NCI-H510A treated with DMSO at 0.1 percent for 48 hours (cell line): ENCODE data around the gene OSBPL8.

Experiments
- DNase-seq: peaks from one replicate; lab custom pipeline; 2025; lab: John Stamatoyannopoulos, UW

Gene OSBPL8, protein sequence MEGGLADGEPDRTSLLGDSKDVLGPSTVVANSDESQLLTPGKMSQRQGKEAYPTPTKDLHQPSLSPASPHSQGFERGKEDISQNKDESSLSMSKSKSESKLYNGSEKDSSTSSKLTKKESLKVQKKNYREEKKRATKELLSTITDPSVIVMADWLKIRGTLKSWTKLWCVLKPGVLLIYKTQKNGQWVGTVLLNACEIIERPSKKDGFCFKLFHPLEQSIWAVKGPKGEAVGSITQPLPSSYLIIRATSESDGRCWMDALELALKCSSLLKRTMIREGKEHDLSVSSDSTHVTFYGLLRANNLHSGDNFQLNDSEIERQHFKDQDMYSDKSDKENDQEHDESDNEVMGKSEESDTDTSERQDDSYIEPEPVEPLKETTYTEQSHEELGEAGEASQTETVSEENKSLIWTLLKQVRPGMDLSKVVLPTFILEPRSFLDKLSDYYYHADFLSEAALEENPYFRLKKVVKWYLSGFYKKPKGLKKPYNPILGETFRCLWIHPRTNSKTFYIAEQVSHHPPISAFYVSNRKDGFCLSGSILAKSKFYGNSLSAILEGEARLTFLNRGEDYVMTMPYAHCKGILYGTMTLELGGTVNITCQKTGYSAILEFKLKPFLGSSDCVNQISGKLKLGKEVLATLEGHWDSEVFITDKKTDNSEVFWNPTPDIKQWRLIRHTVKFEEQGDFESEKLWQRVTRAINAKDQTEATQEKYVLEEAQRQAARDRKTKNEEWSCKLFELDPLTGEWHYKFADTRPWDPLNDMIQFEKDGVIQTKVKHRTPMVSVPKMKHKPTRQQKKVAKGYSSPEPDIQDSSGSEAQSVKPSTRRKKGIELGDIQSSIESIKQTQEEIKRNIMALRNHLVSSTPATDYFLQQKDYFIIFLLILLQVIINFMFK

DNA sequence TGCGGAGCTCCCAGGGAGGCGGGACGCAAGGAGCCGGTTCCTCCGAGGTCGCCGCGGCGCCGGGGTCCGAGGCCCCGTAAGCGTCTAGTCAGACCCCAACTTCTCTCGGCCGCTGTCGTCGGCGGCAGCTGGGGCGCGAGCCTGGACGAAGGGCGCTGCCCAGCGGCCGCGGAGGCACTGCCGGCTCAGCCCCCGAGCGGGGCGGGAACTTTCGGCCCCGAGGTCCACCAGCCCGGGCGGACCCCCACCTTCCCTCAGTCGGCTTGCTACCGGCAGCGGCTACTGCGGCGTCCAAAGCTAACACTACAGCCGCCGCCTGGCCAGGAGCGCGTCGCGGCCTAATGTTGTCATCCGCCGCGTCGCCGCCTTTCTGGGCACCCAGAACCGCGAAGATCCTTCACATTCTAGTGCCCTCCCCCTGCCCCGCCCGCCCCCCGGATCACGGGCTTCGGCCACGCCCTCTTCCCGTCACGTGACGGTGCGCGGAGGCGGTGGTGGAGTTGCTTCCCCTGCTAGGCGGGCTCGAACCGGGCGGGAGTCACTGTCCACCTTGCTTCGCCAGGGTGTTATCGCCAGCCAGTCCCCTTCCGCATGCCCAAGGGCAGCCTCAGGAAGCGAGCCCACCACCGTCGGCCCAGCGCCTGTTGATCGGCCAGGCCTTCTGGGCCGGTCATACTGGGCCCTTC, at the start of gene OSBPL8:
TSS of gene OSBPL8 (minus strand) at position 372 of the 686 bp plus-strand sequence. CDS start 72,220 bp downstream, outside the sequence.
- DNase-seq, result peak; percentile 95

DNA sequence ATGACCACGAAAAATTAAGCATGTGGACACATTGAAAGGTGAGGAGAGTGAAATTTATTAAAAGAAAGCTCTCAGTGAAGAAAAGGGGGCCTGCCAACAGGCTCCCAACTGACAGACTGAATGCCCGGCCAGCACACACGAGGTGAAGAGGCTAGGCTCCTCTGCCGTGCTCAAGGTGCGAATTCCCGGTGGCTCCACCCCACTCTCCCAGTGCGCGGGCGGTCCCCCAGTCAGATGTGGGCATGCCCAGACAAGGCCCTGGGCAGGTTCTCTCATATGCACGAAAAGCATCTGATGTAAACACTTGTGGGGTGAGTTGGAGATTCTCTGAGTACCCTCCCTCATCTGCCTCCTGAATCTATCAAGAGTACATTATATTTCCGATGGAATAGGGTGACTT, 48.5 kb upstream of the OSBPL8 start:
- no peak for DNase-seq

- DNase-seq, result no peak
Measured at GRCh38 chr12:76595056-76595455, 35.5 kb upstream of the OSBPL8 start.

GRCh38 chr12:76591476-76591875, 31.9 kb upstream of the OSBPL8 start:
- no peak for DNase-seq

DNA sequence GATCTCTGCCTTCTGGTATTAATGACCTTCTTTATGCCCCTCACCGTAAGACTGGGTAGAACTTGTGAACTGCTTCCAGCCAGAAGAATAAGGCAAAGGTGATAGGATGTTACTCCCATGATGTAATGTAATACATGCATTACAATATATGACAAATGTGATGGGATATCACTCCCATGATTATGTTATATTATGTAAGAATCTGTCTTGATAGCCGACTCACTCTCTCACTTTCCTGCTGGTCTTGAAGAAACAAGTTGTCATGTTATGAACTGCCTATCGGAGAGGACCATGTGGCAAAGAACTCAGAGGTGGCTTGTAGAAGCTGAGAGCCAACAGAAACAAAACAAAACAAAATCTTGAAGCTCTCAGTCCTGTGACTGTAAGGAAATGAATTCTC, 30.6 kb upstream of the OSBPL8 start:
- no peak for DNase-seq

DNA sequence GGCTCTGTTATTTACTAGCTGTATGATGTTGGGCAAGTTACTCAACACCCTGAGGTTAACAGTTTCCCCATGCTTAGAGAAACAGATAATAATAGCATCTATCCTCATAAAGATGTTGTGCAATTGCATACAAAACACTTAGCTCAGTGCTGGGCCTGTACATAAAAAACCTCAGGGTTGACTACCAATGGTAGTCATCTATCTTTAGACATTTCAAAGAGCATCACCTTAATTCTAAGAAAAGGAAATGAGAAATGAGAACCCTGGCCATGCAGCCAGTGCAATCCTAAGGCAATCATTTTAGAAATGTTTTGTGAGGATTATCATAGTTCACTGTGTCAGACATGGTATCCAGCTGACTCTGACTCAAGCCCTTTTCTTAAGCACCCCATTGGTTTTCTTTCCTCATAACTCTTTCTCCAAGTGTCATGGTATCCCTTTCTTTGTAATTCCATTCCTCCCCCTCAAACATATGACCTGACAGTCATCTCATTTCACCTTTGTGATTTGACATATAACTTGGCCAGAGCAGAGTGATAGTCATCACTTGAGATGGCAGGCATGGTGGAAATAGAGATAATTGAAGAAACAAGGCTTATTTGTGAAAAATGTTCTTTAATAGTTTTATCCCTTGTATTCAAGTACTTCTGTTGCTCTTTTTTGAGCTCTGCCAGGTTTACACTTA, 29.5 kb upstream of the OSBPL8 start:
- DNase-seq, result no peak

- no peak for DNase-seq
Measured at GRCh38 chr12:76587428-76588178, 28.0 kb upstream of the OSBPL8 start.

DNA sequence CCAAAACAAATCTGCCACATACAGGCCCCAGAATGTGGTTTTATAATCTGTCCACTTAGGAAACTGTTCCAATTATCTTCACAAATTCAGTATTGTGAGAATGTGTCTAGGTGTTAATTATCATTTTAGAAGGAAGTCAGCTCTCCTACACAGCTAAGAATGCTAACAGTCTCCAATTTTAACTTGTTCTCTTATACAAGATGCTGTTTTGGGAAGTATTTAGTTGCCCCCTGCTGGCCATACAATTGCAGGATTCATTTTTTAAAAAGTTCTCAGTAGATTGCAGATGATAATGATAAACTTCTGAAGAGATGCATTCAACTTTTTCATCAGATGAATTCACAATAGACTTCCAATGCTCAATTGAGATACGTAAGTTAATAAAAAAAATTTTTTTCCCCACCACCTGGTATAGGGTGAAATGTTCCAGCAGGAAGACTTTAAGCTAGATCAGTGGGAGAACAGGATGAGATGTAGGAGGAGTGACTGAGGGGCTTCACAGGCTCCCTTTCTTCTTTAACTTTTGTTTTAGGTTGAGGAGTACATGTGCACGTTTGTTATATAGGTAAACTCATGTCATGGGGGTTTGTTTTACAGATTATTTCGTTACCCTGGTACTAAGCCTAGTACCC, 27.3 kb upstream of the OSBPL8 start:
- peak; percentile 25 for DNase-seq

DNA sequence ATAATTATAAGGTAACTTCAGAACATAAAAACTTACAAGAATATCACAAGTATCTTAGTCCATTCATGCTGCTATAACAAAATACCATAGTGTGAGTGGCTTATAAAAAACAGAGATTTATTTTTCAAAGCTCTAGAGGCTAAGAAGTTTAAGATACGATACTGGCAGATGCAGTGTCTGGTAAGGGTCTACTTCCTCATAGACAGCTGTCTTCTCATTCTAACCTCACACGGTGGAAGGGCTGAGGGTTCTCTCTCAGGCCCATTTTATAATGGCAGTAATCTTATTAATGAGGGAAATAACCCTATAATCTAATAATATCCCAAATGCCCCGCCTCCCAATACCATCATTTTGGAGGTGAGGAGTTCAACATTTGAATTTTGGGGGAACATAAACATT, 23.7 kb upstream of the OSBPL8 start:
- no peak for DNase-seq

DNA sequence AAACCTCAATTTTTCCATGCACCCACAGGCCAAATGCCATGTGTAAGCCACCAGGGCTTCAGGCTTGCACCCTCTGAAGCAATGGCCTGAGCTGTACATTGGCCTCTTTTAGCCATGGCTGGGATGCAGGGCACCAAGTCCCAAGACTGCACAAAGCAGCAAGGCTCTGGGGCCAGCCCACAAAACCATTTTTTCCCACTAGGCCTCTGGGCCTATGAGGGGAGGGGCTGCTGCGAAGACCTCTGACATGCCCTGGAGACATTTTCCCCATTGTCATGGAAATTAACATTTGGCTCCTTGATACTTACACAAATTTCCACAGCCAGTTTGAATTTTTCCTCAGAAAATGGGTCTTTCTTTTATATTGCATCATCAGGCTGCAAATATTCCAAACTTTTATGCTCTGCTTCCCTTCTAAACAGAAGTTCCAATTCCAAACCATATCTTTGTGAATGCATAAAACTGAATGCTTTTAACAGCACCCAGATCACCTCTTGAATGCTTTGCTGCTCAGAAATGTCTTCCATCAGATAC, 14.3 kb upstream of the OSBPL8 start:
- no peak for DNase-seq

- DNase-seq, result no peak
Measured at GRCh38 chr12:76571256-76571655, 11.7 kb upstream of the OSBPL8 start.

DNA sequence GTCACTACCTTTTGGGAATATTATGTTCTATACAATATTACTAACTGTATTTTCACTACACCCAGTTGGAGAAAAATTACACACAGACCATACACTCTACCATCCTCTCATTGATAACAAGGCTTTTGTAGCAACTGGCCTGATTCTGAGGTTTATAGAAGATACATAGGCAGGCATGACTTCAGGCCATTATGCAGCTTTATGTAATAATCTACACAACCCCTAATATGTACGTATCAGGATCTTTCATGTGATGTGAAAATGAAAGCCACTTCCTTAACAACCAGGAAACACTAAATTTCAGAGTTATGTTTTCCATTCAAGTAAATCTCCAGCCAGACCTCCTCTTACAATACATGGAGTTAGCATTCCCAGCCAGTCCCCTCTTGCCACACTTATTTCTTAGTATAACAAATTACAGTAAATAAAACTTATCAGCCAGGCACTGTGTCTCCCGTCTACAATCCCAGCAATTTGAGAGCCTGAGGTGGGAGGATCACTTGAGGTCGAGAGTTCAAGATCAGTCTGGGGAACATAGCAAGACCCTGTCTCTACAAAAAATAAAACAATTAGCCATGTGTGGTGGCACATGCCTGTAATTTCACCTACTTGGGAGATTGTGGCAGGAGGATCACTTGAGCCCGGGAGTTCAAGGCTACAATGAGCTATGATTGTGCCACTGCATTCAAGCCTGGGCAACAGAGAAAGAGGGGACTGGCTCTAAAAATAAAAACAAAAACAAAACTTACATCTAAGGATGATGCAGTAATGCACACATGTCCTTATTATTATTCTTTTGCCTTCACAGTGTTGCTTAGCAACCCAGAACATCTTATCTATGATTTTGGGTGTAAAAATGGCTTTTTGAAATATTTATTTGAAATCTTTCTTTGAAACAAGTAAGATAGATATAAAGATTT, 10.4 kb upstream of the OSBPL8 start:
- no peak for DNase-seq

GRCh38 chr12:76568888-76569551, 9.4 kb upstream of the OSBPL8 start:
- no peak for DNase-seq

GRCh38 chr12:76568130-76568529, 8.6 kb upstream of the OSBPL8 start:
- DNase-seq, result no peak

DNA sequence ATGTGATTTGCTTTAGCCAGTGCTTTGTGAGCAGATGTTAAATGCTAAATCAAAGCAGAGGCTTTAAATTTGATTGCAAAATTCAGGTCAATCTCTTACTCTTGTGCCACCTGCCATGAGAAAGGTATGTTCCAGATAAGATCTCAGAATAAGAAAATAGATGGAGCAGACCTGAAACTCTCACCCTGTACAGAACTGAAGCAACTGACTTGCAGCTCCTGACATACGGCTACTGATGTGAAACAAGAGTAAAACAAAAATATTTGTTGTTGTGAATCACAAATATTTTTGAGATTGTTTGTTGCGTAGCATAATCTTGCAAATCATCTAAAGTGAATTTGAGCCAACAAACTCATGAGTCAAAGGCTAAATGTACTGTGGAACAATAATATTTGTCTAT, 3.5 kb upstream of the OSBPL8 start:
- no peak for DNase-seq

- no peak for DNase-seq
Measured at GRCh38 chr12:76562130-76562529, 2.6 kb upstream of the OSBPL8 start.

GRCh38 chr12:76560086-76560491, 518 bp upstream of the OSBPL8 start:
- DNase-seq, result no peak

DNA sequence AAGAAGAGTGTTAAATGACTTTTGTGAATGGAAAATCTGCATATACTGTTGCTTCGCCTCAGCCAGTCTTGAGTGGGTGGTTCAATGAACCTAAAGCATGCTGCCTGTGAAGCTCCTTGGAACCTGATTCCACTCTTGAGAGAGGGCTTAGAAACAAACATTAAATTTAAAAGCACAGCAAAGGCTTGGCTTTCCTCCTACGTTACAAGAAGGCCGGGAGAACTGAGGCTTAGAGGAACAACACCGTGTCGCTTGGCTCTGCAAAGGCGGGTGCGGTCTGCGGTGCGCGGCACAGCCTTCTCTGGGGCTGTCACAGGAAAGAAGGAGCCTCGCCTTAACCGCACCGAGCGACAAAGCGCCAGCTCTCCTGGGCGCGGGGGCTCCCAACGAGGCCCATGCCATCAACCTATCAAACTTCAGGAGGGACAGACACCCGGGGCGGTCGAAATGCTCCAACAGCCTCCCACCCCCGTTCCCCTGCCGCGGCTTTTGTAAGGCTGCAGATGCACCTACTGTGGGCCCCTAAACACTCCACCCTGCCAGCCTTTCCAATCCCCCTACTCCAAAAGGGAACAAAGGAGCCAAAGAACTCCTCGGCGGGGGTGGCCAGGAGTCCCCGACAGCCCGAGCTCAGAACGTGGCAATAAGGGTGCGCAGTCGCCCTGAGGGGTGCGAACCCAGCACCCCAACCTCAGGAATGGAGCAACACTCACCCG, 729 bp downstream of the OSBPL8 start:
- peak; percentile 49 for DNase-seq
